IPS-NIHi7 (cell line): ENCODE measurements around the gene DEK.
A peak's percentile ranks its signal among the peaks of the same experiment; 100 is the strongest.
"Not testable (repeated sequence)": the region's sequence is repeated elsewhere in the genome, so short reads cannot be mapped to it uniquely, and the experiment has no call there.

ENCODE experiments used
- DNase-seq: peaks from one replicate; pipeline ENCODE4 v3.0.0; 2012; ENCODE audit warnings: mixed read lengths; ENCODE audit errors: extremely low spot score

Gene DEK

GRCh38 chr6:18204691-18205090 lies 59.6 kb downstream of the DEK start:
- no peak for DNase-seq

GRCh38 chr6:18203786-18204185 lies 60.5 kb downstream of the DEK start:
- DNase-seq: no peak

GRCh38 chr6:18192026-18192425 lies 72.3 kb downstream of the DEK start:
- no peak for DNase-seq

GRCh38 chr6:18189196-18189595 lies 75.1 kb downstream of the DEK start:
- no peak for DNase-seq

GRCh38 chr6:18187701-18188100 lies 76.6 kb downstream of the DEK start:
- DNase-seq: no peak

GRCh38 chr6:18186540-18187250 lies 77.6 kb downstream of the DEK start:
- DNase-seq: no peak

GRCh38 chr6:18186033-18186432 lies 78.3 kb downstream of the DEK start:
- DNase-seq: peak; percentile 62

GRCh38 chr6:18185624-18186023 lies 78.7 kb downstream of the DEK start:
- no peak for DNase-seq

- no peak for DNase-seq
These were observed 80.6 kb downstream of the DEK start for GRCh38 chr6:18183766-18184165.

GRCh38 chr6:18182568-18182967 lies 81.8 kb downstream of the DEK start:
- DNase-seq: no peak

GRCh38 chr6:18179770-18180356 lies 84.5 kb downstream of the DEK start:
- no peak for DNase-seq

GRCh38 chr6:18178960-18179615 lies 85.2 kb downstream of the DEK start:
- no peak for DNase-seq

- DNase-seq: no peak
These were observed 86.9 kb downstream of the DEK start for GRCh38 chr6:18177286-18177965.

GRCh38 chr6:18176198-18176597 lies 88.1 kb downstream of the DEK start:
- not testable (repeated sequence) for DNase-seq
